Hindlimb muscle (tissue), 1 donor: Measurements from ENCODE around the gene PDC. TPM values are rescaled to one million over a fixed set of nuclear protein-coding genes. Genes with fewer than 3 reads are reported as not detected.
"Not testable (repeated sequence)": the region's sequence is repeated elsewhere in the genome, so short reads cannot be mapped to it uniquely, and the experiment has no call there.

Experiments used
- DNase-seq: peaks from one replicate; pipeline ENCODE4 v3.0.0-alpha.2; 2013
- polyA plus RNA-seq: library from polyadenylated mRNA; unstranded; fragments of 120-200 nt; gene quantifications from one replicate; pipeline ENCODE4 v1.2.1, GENCODE V29; 2013; ENCODE audit not compliant: insufficient read length

The PDC gene
- polyA plus RNA-seq, 1 donor: 0.27 TPM

DNA sequence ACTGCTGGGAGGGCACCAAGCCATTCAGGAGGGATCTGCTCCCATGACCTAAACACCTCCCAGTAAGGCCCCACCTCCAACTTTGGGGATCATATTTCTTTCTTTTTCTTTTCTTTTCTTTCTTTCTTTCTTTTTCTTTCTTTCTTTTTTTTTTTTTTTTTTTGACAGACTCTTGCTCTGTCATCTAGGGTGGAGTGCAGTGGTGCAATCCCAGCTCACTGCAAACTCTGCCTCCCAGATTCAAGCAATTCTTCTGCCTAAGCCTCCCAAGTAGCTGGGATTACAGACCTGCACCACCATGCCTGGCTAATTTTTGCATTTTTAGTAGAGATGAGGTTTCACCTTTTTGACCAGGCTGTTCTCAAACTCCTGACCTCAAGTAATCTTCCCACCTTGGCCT, 4.6 kb upstream of the PDC start:
- not testable (repeated sequence) for DNase-seq

DNA sequence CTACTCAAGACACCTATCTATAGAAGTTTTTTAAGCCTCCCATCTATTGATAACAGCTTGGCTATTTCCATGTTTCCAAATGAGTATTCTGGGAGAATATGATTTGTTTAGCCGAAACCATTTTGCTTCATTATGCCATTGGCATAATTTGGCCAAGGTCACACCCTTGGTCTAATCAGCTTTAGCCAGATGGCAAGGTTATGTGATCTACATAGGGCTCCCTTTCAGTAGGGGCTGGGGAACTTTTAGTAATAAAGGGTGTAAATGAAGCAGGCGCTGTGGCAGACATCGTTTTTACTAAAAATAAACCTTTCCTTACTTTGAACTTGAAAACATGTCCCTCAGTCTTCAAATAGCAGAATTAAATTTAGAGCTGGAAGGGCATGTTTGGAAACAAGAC, 3.0 kb upstream of the PDC start:
- DNase-seq: no peak

- no peak for DNase-seq
These were observed 2.6 kb upstream of the PDC start for GRCh38 chr1:186463511-186463910.

DNA sequence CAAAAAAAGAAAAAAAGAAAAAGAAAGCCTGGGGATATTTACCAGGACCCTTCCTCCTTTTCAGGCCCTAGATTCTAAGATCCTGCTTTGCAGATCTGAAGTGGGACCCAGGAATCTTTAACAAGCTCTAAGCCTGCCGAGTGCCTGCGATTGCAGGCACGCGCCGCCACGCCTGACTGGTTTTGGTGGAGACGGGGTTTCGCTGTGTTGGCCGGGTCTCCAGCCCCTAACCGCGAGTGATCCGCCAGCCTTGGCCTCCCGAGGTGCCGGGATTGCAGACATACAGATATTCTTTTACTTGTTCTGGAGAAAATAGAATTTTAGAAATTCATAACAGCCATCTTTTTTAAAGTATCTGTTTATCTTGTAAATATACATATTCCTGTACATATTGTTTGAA, 1.8 kb downstream of the PDC start:
- not testable (repeated sequence) for DNase-seq

GRCh38 chr1:186456729-186457255, 4.1 kb downstream of the PDC start:
- no peak for DNase-seq

DNA sequence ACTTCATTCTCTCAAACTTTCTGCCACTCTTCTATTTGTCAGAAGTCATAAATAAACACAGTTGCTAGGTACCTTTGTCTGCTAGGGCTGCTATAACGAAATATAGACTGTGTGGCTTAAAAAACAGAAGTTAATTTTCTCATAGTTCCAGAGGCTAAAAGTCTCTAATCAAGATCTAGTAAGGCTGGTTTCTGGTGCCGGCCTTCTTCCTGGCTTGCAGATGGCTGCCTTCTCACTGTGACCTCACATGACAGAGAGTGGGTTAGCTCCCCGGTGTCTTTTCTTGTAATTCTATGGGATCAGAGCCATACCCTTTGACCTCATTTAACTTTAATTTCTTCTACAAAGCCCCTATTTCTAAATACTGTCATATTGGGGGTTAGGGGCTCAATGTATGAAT, 5.9 kb downstream of the PDC start:
- DNase-seq: no peak

DNA sequence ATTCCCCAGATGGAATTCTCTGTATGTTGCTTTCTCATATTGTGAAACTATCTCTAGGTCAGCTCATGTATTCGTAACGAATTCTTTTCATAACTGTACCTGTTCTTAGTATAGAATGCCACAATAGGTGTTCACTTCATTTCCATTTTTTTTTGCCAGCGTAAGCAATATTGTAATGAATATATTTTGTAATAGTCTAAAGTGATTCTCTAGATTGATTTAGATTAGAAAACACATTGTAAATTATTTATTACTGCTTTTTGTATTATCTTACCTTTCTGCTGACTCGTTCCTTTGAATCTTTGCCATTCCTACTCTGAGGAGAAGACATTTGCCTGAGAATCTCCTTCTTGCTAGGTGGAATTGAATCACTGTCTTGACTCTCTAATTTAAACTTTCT, 14.8 kb downstream of the PDC start:
- DNase-seq: no peak

GRCh38 chr1:186443638-186444037, 17.3 kb downstream of the PDC start:
- no peak for DNase-seq

DNA sequence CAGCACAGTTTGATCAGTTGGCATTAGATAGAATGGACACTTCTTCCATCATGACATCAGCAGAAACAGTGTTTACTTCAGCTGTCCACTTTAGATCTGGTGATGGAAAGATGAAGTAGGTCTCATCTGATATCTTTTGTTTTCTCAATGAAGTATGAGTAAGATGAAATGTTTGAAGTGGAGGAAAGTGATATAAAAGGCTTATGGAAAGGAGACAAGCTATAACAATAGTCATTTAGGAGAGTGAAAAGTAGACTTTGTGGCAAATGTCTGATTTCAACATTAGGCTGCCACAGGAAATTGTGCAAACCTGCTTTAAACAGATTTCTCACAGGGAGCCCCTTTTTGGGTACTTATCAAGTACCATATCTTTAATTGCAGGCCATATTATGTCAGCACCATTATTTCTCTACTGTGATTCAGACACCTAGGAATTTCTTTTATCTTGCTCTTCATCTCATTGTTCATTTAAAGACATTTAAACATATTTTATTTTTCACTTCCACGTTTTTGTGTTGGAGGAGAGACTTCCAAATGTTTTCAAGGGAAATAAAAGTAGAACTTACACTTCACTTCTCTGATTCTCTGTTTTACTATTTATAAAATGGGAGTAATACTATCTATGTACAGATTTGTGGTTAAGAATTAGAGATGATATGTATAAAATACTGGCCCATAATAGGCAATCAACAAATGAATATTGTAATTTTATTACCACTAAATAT, 18.1 kb downstream of the PDC start:
- DNase-seq: no peak

DNA sequence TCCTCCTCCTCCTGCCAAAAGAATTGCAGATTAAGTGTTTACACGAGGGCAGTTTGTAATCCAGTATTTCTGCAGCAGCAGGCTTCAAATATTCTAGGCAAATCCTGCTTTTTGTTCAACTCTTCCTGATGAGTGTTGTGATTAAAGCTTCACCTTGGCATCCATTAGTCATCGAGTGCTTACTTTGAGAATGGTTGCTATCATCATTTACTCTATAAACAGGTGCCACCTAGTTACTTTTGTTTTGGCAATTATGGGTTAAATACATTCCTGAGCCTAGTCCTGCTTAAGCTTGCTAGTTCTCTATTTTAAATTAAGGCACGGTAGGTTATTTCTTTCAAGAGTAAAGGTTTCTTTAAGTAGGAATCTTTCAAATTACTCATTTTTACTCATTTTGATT, 20.3 kb downstream of the PDC start:
- DNase-seq: no peak

- no peak for DNase-seq
These were observed 22.3 kb downstream of the PDC start for GRCh38 chr1:186438567-186438966.

DNA sequence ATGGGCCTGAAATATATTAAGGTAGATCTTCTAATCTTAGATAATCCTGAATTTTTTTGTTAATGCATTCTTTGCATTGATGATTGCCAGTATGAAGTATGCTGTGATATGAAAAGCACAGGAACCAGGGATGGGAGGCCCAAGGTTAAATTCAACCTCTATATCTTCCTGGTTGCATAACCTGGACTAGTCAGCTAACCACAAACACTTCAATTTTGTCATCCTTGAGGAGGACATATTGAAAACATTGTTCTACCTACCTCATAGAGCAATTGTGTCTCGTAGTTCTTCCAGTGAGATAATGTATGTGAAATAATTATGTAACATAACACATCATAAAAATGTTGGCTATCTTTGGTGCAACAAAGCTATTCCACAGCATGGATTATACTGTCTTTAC, 25.6 kb downstream of the PDC start:
- DNase-seq: no peak

GRCh38 chr1:186429017-186429416, 31.9 kb downstream of the PDC start:
- no peak for DNase-seq

DNA sequence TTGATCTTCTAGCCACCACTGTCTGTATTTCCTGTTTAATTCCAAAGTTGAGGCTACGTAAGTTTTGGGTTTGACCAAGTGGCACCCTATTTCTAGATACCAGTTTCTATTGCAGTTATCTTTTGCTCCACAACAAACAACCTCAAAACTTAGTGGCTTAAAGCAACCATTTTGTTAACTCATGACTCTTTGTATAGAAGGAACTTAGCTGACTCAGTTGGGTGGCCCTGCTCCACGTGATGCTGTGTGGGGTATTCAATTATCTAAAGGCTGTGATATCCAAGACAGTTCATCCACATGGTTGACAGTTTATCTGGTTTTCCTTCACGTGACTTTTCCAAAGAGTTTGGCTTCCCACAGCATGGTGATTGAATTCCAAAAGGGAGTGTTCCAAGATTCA, 34.8 kb downstream of the PDC start:
- DNase-seq: no peak

DNA sequence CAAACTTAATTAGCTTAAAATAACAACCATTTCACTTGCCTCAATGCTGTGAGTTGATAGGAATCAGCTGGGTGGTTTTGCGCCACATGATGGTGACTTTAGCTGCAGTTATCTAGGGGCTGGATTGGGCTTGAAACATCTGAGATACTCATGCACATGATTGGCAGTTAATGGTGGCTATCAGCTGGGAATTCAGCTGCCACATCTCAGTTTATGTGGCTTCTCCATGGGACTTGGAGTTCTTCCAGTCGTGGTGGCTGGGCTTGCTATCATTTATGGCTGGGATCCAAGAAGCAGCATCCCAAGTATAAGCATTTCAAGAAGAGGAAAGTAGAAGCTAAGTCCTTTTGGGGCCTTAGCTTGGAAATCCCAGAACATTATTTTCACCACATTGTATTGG, 36.4 kb downstream of the PDC start:
- no peak for DNase-seq

- DNase-seq: no peak
These were observed 39.5 kb downstream of the PDC start for GRCh38 chr1:186421446-186421845.

- peak; percentile 8 for DNase-seq
These were observed 40.0 kb downstream of the PDC start for GRCh38 chr1:186420923-186421322.

DNA sequence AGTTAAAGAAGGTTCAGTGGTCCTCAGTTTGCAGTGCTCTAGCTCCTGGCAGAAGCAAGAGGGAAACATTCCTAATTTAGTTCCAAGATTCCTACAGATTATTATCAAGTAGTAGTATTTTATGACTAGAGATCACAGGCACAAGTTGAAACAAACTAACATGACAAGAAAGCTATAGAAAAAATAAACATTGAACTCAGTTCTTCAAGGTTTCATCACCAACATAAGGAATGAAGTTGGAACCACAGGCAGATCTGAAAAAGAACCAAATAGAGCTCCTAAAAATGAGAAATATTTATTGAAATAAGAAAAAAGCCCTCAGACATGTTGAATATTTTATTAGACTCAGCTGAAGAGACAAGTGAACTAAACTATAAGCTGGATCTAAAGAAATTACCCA, 40.6 kb downstream of the PDC start:
- DNase-seq: no peak

GRCh38 chr1:186418503-186418902, 42.4 kb downstream of the PDC start:
- DNase-seq: no peak

GRCh38 chr1:186413319-186413718, 47.6 kb downstream of the PDC start:
- DNase-seq: no peak

GRCh38 chr1:186409091-186409490, 51.8 kb downstream of the PDC start:
- DNase-seq: no peak

- peak; percentile 8 for DNase-seq
These were observed 56.4 kb downstream of the PDC start for GRCh38 chr1:186404454-186405051.

GRCh38 chr1:186403632-186404031, 57.3 kb downstream of the PDC start:
- DNase-seq: no peak

DNA sequence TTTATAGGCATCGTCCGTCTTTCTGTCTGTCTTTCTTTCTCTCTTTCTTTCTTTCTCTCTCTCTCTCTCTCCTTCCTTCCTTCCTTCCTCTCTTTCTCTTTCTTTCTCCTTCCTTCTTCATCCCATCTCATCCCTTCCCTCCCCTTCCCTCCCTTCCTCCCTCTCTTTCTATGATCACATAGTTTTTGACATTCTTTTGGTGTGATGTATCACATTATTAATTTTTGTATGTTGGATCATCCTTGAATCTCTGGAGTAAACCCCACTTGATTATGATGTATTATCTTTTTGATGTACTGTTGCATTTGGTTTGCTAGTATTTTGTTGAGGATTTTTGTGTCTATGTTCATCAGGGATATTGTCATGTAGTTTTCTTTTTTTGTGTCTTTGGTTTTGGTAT, 59.5 kb downstream of the PDC start:
- DNase-seq: not testable (repeated sequence)
